HG03342 (cell line): Measurements from ENCODE around the gene PPRC1.

ENCODE experiments used
- ATAC-seq: cut with Tn5 transposase; IDR thresholded peaks from one replicate; pipeline ENCODE4 v1.9.1; 2021; ENCODE audit warnings: mild to moderate bottlenecking, moderate library complexity; ENCODE audit not compliant: unreplicated experiment

PPRC1 gene

GRCh38 chr10:102118867-102119266 is 14.0 kb upstream of the PPRC1 start:
- no peak for ATAC-seq

- ATAC-seq, result no peak
These were observed 13.3 kb upstream of the PPRC1 start for GRCh38 chr10:102119417-102120141.

- ATAC-seq, result peak; percentile 54
These were observed 12.5 kb upstream of the PPRC1 start, which contains the start of gene LDB1 for GRCh38 chr10:102120142-102120990. Gene LDB1, minus strand, starts transcription at chr10:102120368. Its CDS starts 258 bp downstream, at chr10:102120110.

GRCh38 chr10:102120991-102121738 is 11.7 kb upstream of the PPRC1 start:
- no peak for ATAC-seq

GRCh38 chr10:102121739-102122372 is 11.0 kb upstream of the PPRC1 start:
- ATAC-seq, result no peak

- no peak for ATAC-seq
These were observed 10.4 kb upstream of the PPRC1 start for GRCh38 chr10:102122450-102122849.

- ATAC-seq, result no peak
These were observed 9.6 kb upstream of the PPRC1 start for GRCh38 chr10:102123223-102123622.

- no peak for ATAC-seq
These were observed 1.3 kb upstream of the PPRC1 start for GRCh38 chr10:102131286-102132170.

GRCh38 chr10:102132193-102132562 is 662 bp upstream of the PPRC1 start:
- ATAC-seq, result no peak

- no peak for ATAC-seq
These were observed 744 bp downstream of the PPRC1 start for GRCh38 chr10:102133373-102134195.

GRCh38 chr10:102134416-102134815 is 1.6 kb downstream of the PPRC1 start:
- no peak for ATAC-seq

GRCh38 chr10:102135956-102136526 is 3.2 kb downstream of the PPRC1 start:
- ATAC-seq, result no peak

GRCh38 chr10:102139281-102140110 is 6.7 kb downstream of the PPRC1 start:
- ATAC-seq, result no peak

GRCh38 chr10:102140218-102140617 is 7.4 kb downstream of the PPRC1 start:
- ATAC-seq, result no peak

- no peak for ATAC-seq
These were observed 8.2 kb downstream of the PPRC1 start for GRCh38 chr10:102140913-102141540.

GRCh38 chr10:102141583-102142107 is 8.8 kb downstream of the PPRC1 start:
- ATAC-seq, result no peak

GRCh38 chr10:102146971-102147428 is 14.2 kb downstream of the PPRC1 start:
- no peak for ATAC-seq
